NT2/D1 (cell line): ENCODE data around the gene PDSS2.

Source experiments
- SUZ12 ChIP-seq: IDR thresholded peaks from 2 replicates; pipeline ENCODE4 v1.6.1; 2011; ENCODE audit not compliant: insufficient read length, insufficient read depth; ENCODE audit errors: extremely low read depth
- YY1 ChIP-seq: IDR thresholded peaks from 2 replicates; pipeline ENCODE4 v1.6.1; 2011; ENCODE audit not compliant: insufficient read length, insufficient read depth
- ZNF274 ChIP-seq: IDR thresholded peaks from 2 replicates; pipeline ENCODE4 v1.6.1; 2011; ENCODE audit warnings: mild to moderate bottlenecking, low read depth, low read length

- TF ChIP-seq ZNF274 (no peak), SUZ12 (no peak), YY1 (no peak)
These were observed 45.3 kb downstream of the PDSS2 start for GRCh38 chr6:107413966-107414645.
